ENCODE data around the gene RPRD1B.
"Not testable (repeated sequence)": the region's sequence is repeated elsewhere in the genome, so short reads cannot be mapped to it uniquely, and the experiment has no call there.

The RPRD1B gene

GRCh38 chr20:38073307-38074071 is 39.9 kb downstream of the RPRD1B start:
- DNase-seq (ENCODE audit: low read depth) = no peak

- no peak for DNase-seq (ENCODE audit: low read depth)
Measured at GRCh38 chr20:38075161-38075998, 41.8 kb downstream of the RPRD1B start.

GRCh38 chr20:38076548-38076947 is 43.0 kb downstream of the RPRD1B start:
- no peak for DNase-seq (ENCODE audit: low read depth)

GRCh38 chr20:38078084-38078483 is 44.5 kb downstream of the RPRD1B start:
- no peak for DNase-seq (ENCODE audit: low read depth)

GRCh38 chr20:38079353-38079752 is 45.8 kb downstream of the RPRD1B start:
- DNase-seq (ENCODE audit: low read depth) = no peak

- DNase-seq (ENCODE audit: low read depth) = no peak
Measured at GRCh38 chr20:38081575-38081974, 48.0 kb downstream of the RPRD1B start.

GRCh38 chr20:38082894-38083293 is 49.3 kb downstream of the RPRD1B start:
- DNase-seq (ENCODE audit: low read depth) = no peak

- no peak for DNase-seq (ENCODE audit: low read depth)
Measured at GRCh38 chr20:38083338-38084048, 49.9 kb downstream of the RPRD1B start.

- DNase-seq (ENCODE audit: low read depth) = no peak
Measured at GRCh38 chr20:38084425-38084951, 50.9 kb downstream of the RPRD1B start.

GRCh38 chr20:38085026-38085425 is 51.5 kb downstream of the RPRD1B start:
- DNase-seq (ENCODE audit: low read depth) = no peak

GRCh38 chr20:38089500-38089899 is 56.0 kb downstream of the RPRD1B start:
- DNase-seq (ENCODE audit: low read depth) = no peak

GRCh38 chr20:38090061-38090460 is 56.5 kb downstream of the RPRD1B start:
- DNase-seq (ENCODE audit: low read depth) = no peak

- no peak for DNase-seq (ENCODE audit: low read depth)
Measured at GRCh38 chr20:38091441-38092216, 58.1 kb downstream of the RPRD1B start.

- no peak for DNase-seq (ENCODE audit: low read depth)
Measured at GRCh38 chr20:38092260-38092857, 58.8 kb downstream of the RPRD1B start.

GRCh38 chr20:38092915-38093314 is 59.4 kb downstream of the RPRD1B start:
- DNase-seq (ENCODE audit: low read depth) = no peak

GRCh38 chr20:38093641-38094077 is 60.1 kb downstream of the RPRD1B start:
- DNase-seq (ENCODE audit: low read depth) = no peak

- DNase-seq (ENCODE audit: low read depth) = peak; percentile 14
Measured at GRCh38 chr20:38094373-38094891, 60.9 kb downstream of the RPRD1B start.

- DNase-seq (ENCODE audit: low read depth) = no peak
Measured at GRCh38 chr20:38095017-38095686, 61.6 kb downstream of the RPRD1B start.

GRCh38 chr20:38098952-38099351 is 65.4 kb downstream of the RPRD1B start:
- no peak for DNase-seq (ENCODE audit: low read depth)

GRCh38 chr20:38102206-38102605 is 68.7 kb downstream of the RPRD1B start:
- DNase-seq (ENCODE audit: low read depth) = not testable (repeated sequence)

Measured in stimulated activated CD4-positive, alpha-beta T cell treated with anti-CD3 and anti-CD28 coated beads, Interleukin-2, amount 100 ng/mL, for 4 hours (primary cell).